B cell (primary cell): ENCODE measurements around the gene BOC. TPM values are rescaled to one million over a fixed set of nuclear protein-coding genes. Genes with fewer than 3 reads are reported as not detected.

ENCODE experiments used
- ATAC-seq: fragments of 200-7000 bp; cut with Tn5 transposase; one replicate; pipeline ENCODE4 v1.10.0; 2021; ENCODE audit warnings: low read depth, mild to moderate bottlenecking, moderate number of reproducible peaks, moderate library complexity
- CTCF ChIA-PET: fragments of 350-600 bp; sonication (Branson Sonifier 250); formaldehyde crosslinking; loops from one replicate; lab custom pipeline; 2021; ENCODE audit warnings: antibody characterized with exemption, inconsistent platforms; lab: Charles Lee
- POLR2A ChIA-PET: fragments of 350-600 bp; sonication (Branson Sonifier 250); formaldehyde crosslinking; loops from one replicate; lab custom pipeline; 2021; ENCODE audit warnings: antibody characterized with exemption; lab: Charles Lee
- DNase-seq: peaks from one replicate; pipeline ENCODE4 v3.0.0; 2013
- H2AFZ ChIP-seq: 2 replicates; pipeline ENCODE4 v1.6.1; 2012; ENCODE audit warnings: mild to moderate bottlenecking, low read depth, low read length; ENCODE audit not compliant: insufficient read depth, poor library complexity, severe bottlenecking
- H3K27ac ChIP-seq, 2 donors: 1 replicate in 1 of 2; 2 replicates in 1 of 2; pipeline ENCODE4 v1.5.1; 2012 to 2013; ENCODE audit warnings: low read length in 2 of 2, mild to moderate bottlenecking in 2 of 2, moderate library complexity in 1 of 2
- H3K27me3 ChIP-seq, 4 experiments: fragments of 200-600 bp in 1 of 4; sonication (generic) in 1 of 4; replicated peaks in 1 of 4; 1 replicate in 2 of 4; 2 replicates in 2 of 4; pipeline versions ENCODE4 v1.6.1 to v1.7.0; 2013 to 2016; ENCODE audit warnings: low read length in 3 of 4, mild to moderate bottlenecking in 2 of 4, mixed read lengths in 1 of 4, moderate library complexity in 1 of 4; ENCODE audit not compliant: insufficient read depth in 4 of 4, control insufficient read depth in 3 of 4; ENCODE audit errors: control extremely low read depth in 1 of 4
- H3K36me3 ChIP-seq, 2 experiments: replicated peaks in 1 of 2; 1 replicate in 1 of 2; 2 replicates in 1 of 2; pipeline versions ENCODE4 v1.6.1 to v1.7.1; 2013; ENCODE audit warnings: low read length in 1 of 2; ENCODE audit not compliant: insufficient read depth in 2 of 2, control insufficient read depth in 1 of 2; ENCODE audit errors: control extremely low read depth in 1 of 2, extremely low read depth in 1 of 2
- H3K4me1 ChIP-seq, 2 donors: fragments of 200-600 bp in 1 of 2; sonication (generic) in 1 of 2; 1 replicate in 1 of 2; 2 replicates in 1 of 2; pipeline versions ENCODE4 v1.5.1 to v1.6.1; 2013 to 2017; ENCODE audit warnings: low read length in 2 of 2; ENCODE audit not compliant: control insufficient read depth in 2 of 2, insufficient read depth in 2 of 2
- H3K4me2 ChIP-seq: replicated peaks from 2 replicates; pipeline ENCODE3; 2012; ENCODE audit warnings: mild to moderate bottlenecking, low read depth, low read length; ENCODE audit not compliant: poor library complexity, severe bottlenecking
- H3K4me3 ChIP-seq, 5 experiments: fragments of 200-600 bp in 1 of 5; sonication (generic) in 1 of 5; 1 replicate in 3 of 5; 2 replicates in 2 of 5; pipeline versions ENCODE4 v1.5.1 to v1.7.0; 2011 to 2016; ENCODE audit warnings: low read length in 4 of 5, mild to moderate bottlenecking in 4 of 5, low read depth in 2 of 5, control low read depth in 1 of 5, moderate library complexity in 1 of 5; ENCODE audit not compliant: insufficient read depth in 1 of 5; ENCODE audit errors: control extremely low read depth in 1 of 5, extremely low read depth in 1 of 5
- H3K79me2 ChIP-seq: fragments of 200-600 bp; sonication (generic); one replicate; pipeline ENCODE4 v1.6.0; 2016; ENCODE audit warnings: low read length; ENCODE audit not compliant: control insufficient read depth, insufficient read depth
- H3K9ac ChIP-seq: fragments of 200-600 bp; sonication (generic); 2 replicates; pipeline ENCODE4 v1.6.1; 2017; ENCODE audit warnings: mild to moderate bottlenecking, low read length, moderate library complexity
- H3K9me3 ChIP-seq, 3 donors: one replicate each; pipeline versions ENCODE4 v1.6.1 to v1.7.1; 2013; ENCODE audit warnings: low read length in 2 of 3; ENCODE audit not compliant: control insufficient read depth in 2 of 3, insufficient read depth in 1 of 3; ENCODE audit errors: control extremely low read depth in 1 of 3
- H4K20me1 ChIP-seq: 2 replicates; pipeline ENCODE4 v1.6.0; 2012; ENCODE audit warnings: mild to moderate bottlenecking, low read length; ENCODE audit not compliant: insufficient read depth, control insufficient read depth, poor library complexity, severe bottlenecking
- H3K27ac Mint-ChIP-seq: one replicate; pipeline ENCODE4 v1.8.0; 2021; ENCODE audit warnings: mixed read lengths
- H3K27me3 Mint-ChIP-seq: one replicate; pipeline ENCODE4 v1.8.0; 2021; ENCODE audit warnings: mixed read lengths
- H3K4me1 Mint-ChIP-seq: one replicate; pipeline ENCODE4 v1.8.0; 2021; ENCODE audit warnings: mixed read lengths
- H3K4me3 Mint-ChIP-seq: one replicate; pipeline ENCODE4 v1.8.0; 2021; ENCODE audit warnings: mixed read lengths
- H3K9me3 Mint-ChIP-seq: one replicate; pipeline ENCODE4 v1.8.0; 2022; ENCODE audit warnings: mixed read lengths; ENCODE audit not compliant: insufficient read depth
- EZH2 ChIP-seq: IDR thresholded peaks from 2 replicates; pipeline ENCODE4 v1.6.1; 2012; ENCODE audit warnings: borderline replicate concordance, low read depth, mild to moderate bottlenecking, moderate library complexity, low read length; ENCODE audit not compliant: insufficient read depth, poor library complexity, severe bottlenecking
- WGBS: methylation state at CpG from one replicate; pipeline ENCODE4 v1.1.5; 2013; ENCODE audit warnings: missing lambda C conversion rate; ENCODE audit not compliant: insufficient coverage; 5-methylcytosine and 5-hydroxymethylcytosine counted together
- intact Hi-C: fragments of 100-400 bp; cut with micrococcal nuclease; formaldehyde crosslinking; loops from one replicate; pipeline ENCODE4 v1.10.0; 2022
- polyA plus RNA-seq: library from polyadenylated mRNA; depleted of rRNA; stranded (reverse); fragments of >200 nt; gene quantifications from 2 replicates; pipeline ENCODE4 v1.2.3, GENCODE V29; 2012
- total RNA-seq, 2 donors: library from RNA; stranded (reverse); fragments of 120-200 nt in 1 of 2; gene quantifications; 1 replicate in 1 of 2; 2 replicates in 1 of 2; pipeline versions ENCODE4 v1.2.3 to v1.2.4, GENCODE V29; 2013 to 2022
- TF ChIP-seq, protein P1 (sequence below): fragments of 200-600 bp; IDR thresholded peaks from one replicate; pipeline ENCODE4 v1.8.0; 2022; ENCODE audit warnings: antibody characterized with exemption, mild to moderate bottlenecking

Gene BOC
- total and polyA plus RNA-seq, 2 donors (not counting 1 experiment from before 2014, with no cell fraction given): 0.12 to 2.0 TPM

DNA sequence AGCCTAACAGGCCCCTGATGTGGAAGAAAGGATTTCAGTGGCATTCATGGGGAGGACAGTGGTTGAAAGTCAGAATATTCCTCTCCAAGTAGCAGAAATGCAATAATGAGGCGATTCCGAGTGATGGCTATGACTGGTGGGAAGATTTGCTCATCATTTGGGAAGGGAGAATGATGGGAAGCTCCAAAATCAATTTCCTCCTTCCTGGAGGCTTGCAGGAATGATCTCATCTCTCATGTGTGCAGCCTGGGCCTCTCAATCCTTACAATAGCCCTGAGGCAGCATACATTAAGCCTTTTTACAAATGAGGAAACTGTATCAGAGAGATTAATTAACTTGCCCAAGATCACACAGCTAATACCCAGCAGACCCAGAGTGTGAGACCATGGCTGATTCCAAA, 58.7 kb downstream of the BOC start:
- no peaks in the 10 kb centered on the region for H3K27me3 Mint-ChIP-seq
- Histone ChIP-seq H3K79me2 (no peaks in the 10 kb centered on the region), H2AFZ (no peak overlapping the region), H3K4me1 (no peaks in the 10 kb centered on the region), H3K9ac (no peak overlapping the region), H3K27ac (no peak overlapping the region), H3K4me3 (no peak overlapping the region), H3K9me3 (no peaks in the 10 kb centered on the region), H4K20me1 (no peaks in the 10 kb centered on the region), H3K36me3 (no peaks in the 10 kb centered on the region), H3K27me3 (no peaks in the 10 kb centered on the region), H3K4me2 (no peak overlapping the region)
- H3K4me1 Mint-ChIP-seq: no peaks in the 10 kb centered on the region
- ChIA-PET POLR2A (no interaction called here), CTCF (interaction anchor here (1.6 to 1.9 kb wide), 2 partner anchors 9 to 18 kb away, joined by 6 to 7 read pairs; no protein-coding TSS in a partner anchor)
- TF ChIP-seq, protein P1, sequence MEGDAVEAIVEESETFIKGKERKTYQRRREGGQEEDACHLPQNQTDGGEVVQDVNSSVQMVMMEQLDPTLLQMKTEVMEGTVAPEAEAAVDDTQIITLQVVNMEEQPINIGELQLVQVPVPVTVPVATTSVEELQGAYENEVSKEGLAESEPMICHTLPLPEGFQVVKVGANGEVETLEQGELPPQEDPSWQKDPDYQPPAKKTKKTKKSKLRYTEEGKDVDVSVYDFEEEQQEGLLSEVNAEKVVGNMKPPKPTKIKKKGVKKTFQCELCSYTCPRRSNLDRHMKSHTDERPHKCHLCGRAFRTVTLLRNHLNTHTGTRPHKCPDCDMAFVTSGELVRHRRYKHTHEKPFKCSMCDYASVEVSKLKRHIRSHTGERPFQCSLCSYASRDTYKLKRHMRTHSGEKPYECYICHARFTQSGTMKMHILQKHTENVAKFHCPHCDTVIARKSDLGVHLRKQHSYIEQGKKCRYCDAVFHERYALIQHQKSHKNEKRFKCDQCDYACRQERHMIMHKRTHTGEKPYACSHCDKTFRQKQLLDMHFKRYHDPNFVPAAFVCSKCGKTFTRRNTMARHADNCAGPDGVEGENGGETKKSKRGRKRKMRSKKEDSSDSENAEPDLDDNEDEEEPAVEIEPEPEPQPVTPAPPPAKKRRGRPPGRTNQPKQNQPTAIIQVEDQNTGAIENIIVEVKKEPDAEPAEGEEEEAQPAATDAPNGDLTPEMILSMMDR: no peak
- no peak for TF ChIP-seq EZH2
- intact Hi-C loops: no loop called here
- H3K4me3 Mint-ChIP-seq: no peak overlapping the region
- no peaks in the 10 kb centered on the region for H3K9me3 Mint-ChIP-seq
- WGBS: 100% methylated on average over 1 of the region's 2 CpGs
- ATAC-seq: no peak
- DNase-seq: no peak
- H3K27ac Mint-ChIP-seq: no peak overlapping the region

DNA sequence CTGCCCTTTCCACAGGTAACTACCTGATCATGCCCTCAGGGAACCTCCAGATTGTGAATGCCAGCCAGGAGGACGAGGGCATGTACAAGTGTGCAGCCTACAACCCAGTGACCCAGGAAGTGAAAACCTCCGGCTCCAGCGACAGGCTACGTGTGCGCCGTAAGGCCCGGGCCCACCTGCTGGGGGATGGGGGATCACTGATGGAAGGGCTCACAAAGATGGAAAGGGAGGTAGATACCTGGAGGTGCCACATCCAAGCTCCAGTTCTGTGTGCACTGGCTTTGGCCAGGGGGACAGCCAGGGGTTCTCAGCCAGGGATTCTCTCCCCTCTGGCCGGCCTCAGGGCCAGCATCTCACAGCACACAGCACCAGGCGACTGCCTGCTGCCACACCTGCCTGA, 59.4 kb downstream of the BOC start:
- POLR2A ChIA-PET: no interaction called here
- WGBS: 94% methylated on average over 9 of the region's 9 CpGs
- no peak overlapping the region for H3K27ac Mint-ChIP-seq
- no peak overlapping the region for H2AFZ ChIP-seq
- no peak for ATAC-seq
- no peaks in the 10 kb centered on the region for H4K20me1 ChIP-seq
- H3K9ac ChIP-seq: no peak overlapping the region
- intact Hi-C loops: no loop called here
- no peak overlapping the region for H3K4me3 Mint-ChIP-seq
- CTCF ChIA-PET: interaction anchor here (1.6 to 1.9 kb wide), 2 partner anchors 8 to 17 kb away, joined by 6 to 7 read pairs; no protein-coding TSS in a partner anchor
- DNase-seq: no peak
- no peaks in the 10 kb centered on the region for H3K9me3 Mint-ChIP-seq
- no peaks in the 10 kb centered on the region for H3K36me3 ChIP-seq
- TF ChIP-seq, protein P1: no peak
- TF ChIP-seq EZH2: no peak
- H3K4me1 ChIP-seq: peaks cover 4 to 6% of the 10 kb centered on the region in 2 donors
- no peaks in the 10 kb centered on the region for H3K27me3 Mint-ChIP-seq
- no peaks in the 10 kb centered on the region for H3K27me3 ChIP-seq
- no peak overlapping the region for H3K4me2 ChIP-seq
- no peak overlapping the region for H3K27ac ChIP-seq
- no peaks in the 10 kb centered on the region for H3K79me2 ChIP-seq
- H3K4me3 ChIP-seq: no peak overlapping the region
- H3K9me3 ChIP-seq: peaks cover 0 to 2% (median 0%) of the 10 kb centered on the region in 3 donors
- peaks cover 3% of the 10 kb centered on the region for H3K4me1 Mint-ChIP-seq
